ENCODE results near the gene HUWE1. TPM values are rescaled to one million over a fixed set of nuclear protein-coding genes. Genes with fewer than 3 reads are reported as not detected.

The HUWE1 gene
- total and polyA plus RNA-seq, 2 of the 13 experiments (the other 11 are each of a cell fraction or from before 2014, with no cell fraction given), result 63.2 to 68.1 TPM

- TF ChIP-seq, protein P1, sequence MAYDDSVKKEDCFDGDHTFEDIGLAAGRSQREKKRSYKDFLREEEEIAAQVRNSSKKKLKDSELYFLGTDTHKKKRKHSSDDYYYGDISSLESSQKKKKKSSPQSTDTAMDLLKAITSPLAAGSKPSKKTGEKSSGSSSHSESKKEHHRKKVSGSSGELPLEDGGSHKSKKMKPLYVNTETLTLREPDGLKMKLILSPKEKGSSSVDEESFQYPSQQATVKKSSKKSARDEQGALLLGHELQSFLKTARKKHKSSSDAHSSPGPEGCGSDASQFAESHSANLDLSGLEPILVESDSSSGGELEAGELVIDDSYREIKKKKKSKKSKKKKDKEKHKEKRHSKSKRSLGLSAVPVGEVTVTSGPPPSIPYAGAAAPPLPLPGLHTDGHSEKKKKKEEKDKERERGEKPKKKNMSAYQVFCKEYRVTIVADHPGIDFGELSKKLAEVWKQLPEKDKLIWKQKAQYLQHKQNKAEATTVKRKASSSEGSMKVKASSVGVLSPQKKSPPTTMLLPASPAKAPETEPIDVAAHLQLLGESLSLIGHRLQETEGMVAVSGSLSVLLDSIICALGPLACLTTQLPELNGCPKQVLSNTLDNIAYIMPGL (CRISPR knock-in tag; IDR thresholded peaks at IDR 0.05; ENCODE audit: borderline replicate concordance in 1 of 2, low read depth in 1 of 2), result peak; percentile 47 to 59; a peak in 3 of 4 replicates
- TF ChIP-seq AGO2 (optimal IDR thresholded peaks at IDR 0.05; ENCODE audit: low read depth, low read length) (peak; percentile 87), ZNF558 (CRISPR knock-in tag; IDR thresholded peaks at IDR 0.05; ENCODE audit: borderline replicate concordance) (peak; percentile 38; the same call in 1 of the 2 replicates), ZNF124 (CRISPR knock-in tag; IDR thresholded peaks at IDR 0.05) (no peak), ZNF674 (CRISPR knock-in tag; IDR thresholded peaks at IDR 0.05; ENCODE audit: low read depth) (no peak), ZNF607 (CRISPR knock-in tag; IDR thresholded peaks at IDR 0.05; ENCODE audit: borderline replicate concordance) (0 out of 2 replicates have a peak, but pooled peaks have one; percentile 34), STAG1 (CRISPR knock-in tag; IDR thresholded peaks at IDR 0.05) (no peak), SKIL (CRISPR knock-in tag; IDR thresholded peaks at IDR 0.05; ENCODE audit: borderline replicate concordance) (0 out of 2 replicates have a peak, but pooled peaks have one; percentile 20), ZNF777 (CRISPR knock-in tag; IDR thresholded peaks at IDR 0.05) (no peak), CCAR2 (optimal IDR thresholded peaks at IDR 0.05; ENCODE audit: low read depth, low read length) (no peak), ZNF138 (CRISPR knock-in tag; IDR thresholded peaks at IDR 0.05; ENCODE audit: low read depth) (0 out of 2 replicates have a peak, but pooled peaks have one; percentile 23), HNRNPLL (IDR thresholded peaks at IDR 0.05; ENCODE audit: low read depth, low read length, poor library complexity, severe bottlenecking) (peak; percentile 93), YEATS2 (CRISPR knock-in tag; IDR thresholded peaks at IDR 0.05; ENCODE audit: borderline replicate concordance) (peak; percentile 79)
- TF ChIP-seq, protein P2, sequence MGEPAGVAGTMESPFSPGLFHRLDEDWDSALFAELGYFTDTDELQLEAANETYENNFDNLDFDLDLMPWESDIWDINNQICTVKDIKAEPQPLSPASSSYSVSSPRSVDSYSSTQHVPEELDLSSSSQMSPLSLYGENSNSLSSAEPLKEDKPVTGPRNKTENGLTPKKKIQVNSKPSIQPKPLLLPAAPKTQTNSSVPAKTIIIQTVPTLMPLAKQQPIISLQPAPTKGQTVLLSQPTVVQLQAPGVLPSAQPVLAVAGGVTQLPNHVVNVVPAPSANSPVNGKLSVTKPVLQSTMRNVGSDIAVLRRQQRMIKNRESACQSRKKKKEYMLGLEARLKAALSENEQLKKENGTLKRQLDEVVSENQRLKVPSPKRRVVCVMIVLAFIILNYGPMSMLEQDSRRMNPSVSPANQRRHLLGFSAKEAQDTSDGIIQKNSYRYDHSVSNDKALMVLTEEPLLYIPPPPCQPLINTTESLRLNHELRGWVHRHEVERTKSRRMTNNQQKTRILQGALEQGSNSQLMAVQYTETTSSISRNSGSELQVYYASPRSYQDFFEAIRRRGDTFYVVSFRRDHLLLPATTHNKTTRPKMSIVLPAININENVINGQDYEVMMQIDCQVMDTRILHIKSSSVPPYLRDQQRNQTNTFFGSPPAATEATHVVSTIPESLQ (CRISPR knock-in tag; conservative IDR thresholded peaks at IDR 0.05), result no peak
- TF ChIP-seq, protein P3, sequence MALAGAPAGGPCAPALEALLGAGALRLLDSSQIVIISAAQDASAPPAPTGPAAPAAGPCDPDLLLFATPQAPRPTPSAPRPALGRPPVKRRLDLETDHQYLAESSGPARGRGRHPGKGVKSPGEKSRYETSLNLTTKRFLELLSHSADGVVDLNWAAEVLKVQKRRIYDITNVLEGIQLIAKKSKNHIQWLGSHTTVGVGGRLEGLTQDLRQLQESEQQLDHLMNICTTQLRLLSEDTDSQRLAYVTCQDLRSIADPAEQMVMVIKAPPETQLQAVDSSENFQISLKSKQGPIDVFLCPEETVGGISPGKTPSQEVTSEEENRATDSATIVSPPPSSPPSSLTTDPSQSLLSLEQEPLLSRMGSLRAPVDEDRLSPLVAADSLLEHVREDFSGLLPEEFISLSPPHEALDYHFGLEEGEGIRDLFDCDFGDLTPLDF (CRISPR knock-in tag; IDR thresholded peaks at IDR 0.05), result 0 out of 2 replicates have a peak, but pooled peaks have one; percentile 50
- TF ChIP-seq, protein P4, sequence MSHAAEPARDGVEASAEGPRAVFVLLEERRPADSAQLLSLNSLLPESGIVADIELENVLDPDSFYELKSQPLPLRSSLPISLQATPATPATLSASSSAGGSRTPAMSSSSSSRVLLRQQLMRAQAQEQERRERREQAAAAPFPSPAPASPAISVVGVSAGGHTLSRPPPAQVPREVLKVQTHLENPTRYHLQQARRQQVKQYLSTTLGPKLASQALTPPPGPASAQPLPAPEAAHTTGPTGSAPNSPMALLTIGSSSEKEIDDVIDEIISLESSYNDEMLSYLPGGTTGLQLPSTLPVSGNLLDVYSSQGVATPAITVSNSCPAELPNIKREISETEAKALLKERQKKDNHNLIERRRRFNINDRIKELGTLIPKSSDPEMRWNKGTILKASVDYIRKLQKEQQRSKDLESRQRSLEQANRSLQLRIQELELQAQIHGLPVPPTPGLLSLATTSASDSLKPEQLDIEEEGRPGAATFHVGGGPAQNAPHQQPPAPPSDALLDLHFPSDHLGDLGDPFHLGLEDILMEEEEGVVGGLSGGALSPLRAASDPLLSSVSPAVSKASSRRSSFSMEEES (CRISPR knock-in tag; IDR thresholded peaks at IDR 0.05), result no peak
Observed at GRCh38 chrX:53683556-53684414, 2.7 kb downstream of the HUWE1 start (continued).
